H9 (cell line): ENCODE data around the gene LGALS12. TPM values are rescaled to one million over a fixed set of nuclear protein-coding genes. Genes with fewer than 3 reads are reported as not detected.

ENCODE experiments used
- DNase-seq: peaks from one replicate; pipeline ENCODE4 v3.0.0-alpha.2; 2017
- H2AFZ ChIP-seq: one replicate; pipeline ENCODE4 v1.6.1; 2013; ENCODE audit warnings: mild to moderate bottlenecking, low read length, control low read depth, moderate library complexity
- H2AK5ac ChIP-seq: 2 replicates; pipeline ENCODE4 v1.6.1; 2013; ENCODE audit warnings: low read length, control low read depth, mixed read lengths; ENCODE audit not compliant: insufficient read length
- H2BK120ac ChIP-seq: one replicate; pipeline ENCODE4 v1.6.1; 2013; ENCODE audit warnings: low read depth, mild to moderate bottlenecking, low read length, control low read depth, inconsistent platforms; ENCODE audit not compliant: poor library complexity, severe bottlenecking
- H2BK12ac ChIP-seq: 2 replicates; pipeline ENCODE4 v1.6.1; 2013; ENCODE audit warnings: low read length, control low read depth, mixed read lengths, low read depth; ENCODE audit not compliant: insufficient read length
- H2BK15ac ChIP-seq: 2 replicates; pipeline ENCODE4 v1.6.1; 2013; ENCODE audit warnings: low read depth, low read length, control low read depth
- H2BK20ac ChIP-seq: one replicate; pipeline ENCODE4 v1.6.1; 2013; ENCODE audit warnings: low read depth, mild to moderate bottlenecking, low read length, control low read depth, inconsistent platforms; ENCODE audit not compliant: poor library complexity, severe bottlenecking
- H2BK5ac ChIP-seq: 2 replicates; pipeline ENCODE4 v1.6.1; 2013; ENCODE audit warnings: low read length, control low read depth, mixed read lengths; ENCODE audit not compliant: insufficient read length
- H3K14ac ChIP-seq: 2 replicates; pipeline ENCODE4 v1.6.1; 2013; ENCODE audit warnings: low read length, control low read depth; ENCODE audit not compliant: insufficient read depth
- H3K18ac ChIP-seq: 2 replicates; pipeline ENCODE4 v1.6.1; 2013; ENCODE audit warnings: low read depth, mild to moderate bottlenecking, mixed read lengths, low read length, control low read depth; ENCODE audit not compliant: insufficient read length
- H3K23ac ChIP-seq: 2 replicates; pipeline ENCODE4 v1.6.1; 2013; ENCODE audit warnings: low read length, control low read depth, mixed read lengths, low read depth; ENCODE audit not compliant: insufficient read length
- H3K23me2 ChIP-seq: 2 replicates; pipeline ENCODE4 v1.6.1; 2013; ENCODE audit warnings: low read depth, mild to moderate bottlenecking, mixed read lengths, low read length, control low read depth; ENCODE audit not compliant: insufficient read length, poor library complexity, severe bottlenecking
- H3K27ac ChIP-seq: 2 replicates; pipeline ENCODE4 v1.5.1; 2013; ENCODE audit warnings: low read length, control low read depth, mixed read lengths, low read depth; ENCODE audit not compliant: insufficient read length
- H3K27me3 ChIP-seq: 2 replicates; pipeline ENCODE4 v1.6.1; 2013; ENCODE audit warnings: low read length, control low read depth, inconsistent platforms; ENCODE audit not compliant: insufficient read depth
- H3K4ac ChIP-seq: 2 replicates; pipeline ENCODE4 v1.6.1; 2013; ENCODE audit warnings: low read depth, mild to moderate bottlenecking, control low read depth, inconsistent platforms, low read length, moderate library complexity
- H3K4me1 ChIP-seq: 2 replicates; pipeline ENCODE4 v1.6.1; 2013; ENCODE audit warnings: low read length, control low read depth, inconsistent platforms; ENCODE audit not compliant: insufficient read depth
- H3K4me2 ChIP-seq: 2 replicates; pipeline ENCODE4 v1.6.1; 2013; ENCODE audit warnings: low read length, control low read depth, mixed read lengths; ENCODE audit not compliant: insufficient read length, insufficient read depth
- H3K56ac ChIP-seq: 2 replicates; pipeline ENCODE4 v1.6.1; 2013; ENCODE audit warnings: low read depth, mild to moderate bottlenecking, mixed read lengths, low read length, control low read depth; ENCODE audit not compliant: insufficient read length
- H3K79me1 ChIP-seq: 2 replicates; pipeline ENCODE4 v1.6.1; 2013; ENCODE audit warnings: low read depth, mild to moderate bottlenecking, moderate library complexity, low read length, control low read depth, inconsistent platforms; ENCODE audit not compliant: insufficient read depth, poor library complexity, severe bottlenecking
- H3K79me2 ChIP-seq: 2 replicates; pipeline ENCODE4 v1.6.1; 2013; ENCODE audit warnings: low read length, control low read depth, inconsistent platforms; ENCODE audit not compliant: insufficient read depth
- H3K9ac ChIP-seq: 2 replicates; pipeline ENCODE4 v1.6.1; 2013; ENCODE audit warnings: low read length, control low read depth, mixed read lengths; ENCODE audit not compliant: insufficient read length; ENCODE audit errors: extremely low read depth
- H3K9me3 ChIP-seq: one replicate; pipeline ENCODE4 v1.6.1; 2013; ENCODE audit warnings: low read depth, low read length, inconsistent platforms; ENCODE audit not compliant: control insufficient read depth
- H3T11ph ChIP-seq: one replicate; pipeline ENCODE4 v1.6.1; 2013; ENCODE audit warnings: mild to moderate bottlenecking, low read length, control low read depth, inconsistent platforms
- H4K20me1 ChIP-seq: one replicate; pipeline ENCODE4 v1.6.1; 2013; ENCODE audit not compliant: control insufficient read depth, insufficient read length, insufficient read depth
- H4K5ac ChIP-seq: 2 replicates; pipeline ENCODE4 v1.6.1; 2013; ENCODE audit warnings: low read depth, mild to moderate bottlenecking, mixed read lengths, low read length, control low read depth; ENCODE audit not compliant: insufficient read length
- H4K8ac ChIP-seq: replicated peaks from 2 replicates; pipeline ENCODE4 v1.6.1; 2013; ENCODE audit warnings: low read length, control low read depth, mixed read lengths, low read depth; ENCODE audit not compliant: insufficient read length
- H4K91ac ChIP-seq: 2 replicates; pipeline ENCODE4 v1.6.1; 2013; ENCODE audit warnings: low read depth, mild to moderate bottlenecking, moderate library complexity, mixed read lengths, low read length, control low read depth; ENCODE audit not compliant: insufficient read length
- H3K27ac Mint-ChIP-seq, 3 experiments: 2 replicates in 2 of 3; 3 replicates in 1 of 3; pipeline ENCODE4 v1.8.0; 2020 to 2021; ENCODE audit warnings: mixed read lengths in 3 of 3, mild to moderate bottlenecking in 1 of 3, moderate library complexity in 1 of 3
- H3K27me3 Mint-ChIP-seq: 2 replicates; pipeline ENCODE4 v1.8.0; 2021; ENCODE audit warnings: low read depth, mild to moderate bottlenecking, moderate library complexity, mixed read lengths
- H3K36me3 Mint-ChIP-seq, 3 experiments: 2 replicates in 2 of 3; 3 replicates in 1 of 3; pipeline ENCODE4 v1.8.0; 2020 to 2021; ENCODE audit warnings: low read depth in 3 of 3, mixed read lengths in 3 of 3; ENCODE audit not compliant: insufficient read depth in 1 of 3
- H3K4me1 Mint-ChIP-seq, 2 experiments: 2 replicates each; pipeline ENCODE4 v1.8.0; 2020; ENCODE audit warnings: mixed read lengths in 2 of 2
- H3K4me3 Mint-ChIP-seq, 2 experiments: 2 replicates in 1 of 2; 3 replicates in 1 of 2; pipeline ENCODE4 v1.8.0; 2020 to 2021; ENCODE audit warnings: mild to moderate bottlenecking in 2 of 2, mixed read lengths in 2 of 2, moderate library complexity in 1 of 2
- H3K9me3 Mint-ChIP-seq, 2 experiments: 2 replicates in 1 of 2; 3 replicates in 1 of 2; pipeline ENCODE4 v1.8.0; 2020; ENCODE audit warnings: mild to moderate bottlenecking in 2 of 2, mixed read lengths in 2 of 2, moderate library complexity in 1 of 2
- WGBS: extraction: QIAGEN DNeasy Blood & Tissue Kit; methylation state at CpG from one replicate; pipeline ENCODE4 v1.1.7; 2013; ENCODE audit warnings: missing lambda C conversion rate, low lambda C conversion rate, mixed read lengths; ENCODE audit not compliant: insufficient read length; ENCODE audit errors: extremely low coverage; 5-methylcytosine and 5-hydroxymethylcytosine counted together
- total RNA-seq: library from RNA; stranded (reverse); gene quantifications from 2 replicates; pipeline ENCODE4 v1.2.1, GENCODE V29; 2021
- TF ChIP-seq, protein P1 (sequence below): fragments of 200-600 bp; sonication (generic); conservative IDR thresholded peaks from 3 replicates; pipeline ENCODE4 v1.8.0; 2021; ENCODE audit warnings: antibody characterized with exemption, mild to moderate bottlenecking

LGALS12 gene
- total RNA-seq, 1 experiment from 2014 or later, result 1.9 TPM

- Histone ChIP-seq H4K5ac (no peak overlapping the region), H4K20me1 (no peaks in the 10 kb centered on the region), H3K4ac (no peak overlapping the region), H3K27me3 (no peaks in the 10 kb centered on the region), H3K79me1 (no peaks in the 10 kb centered on the region), H4K91ac (no peak overlapping the region), H3K14ac (no peak overlapping the region), H3K9ac (no peak overlapping the region), H2AK5ac (no peak overlapping the region), H3K23me2 (peaks cover 6% of the 10 kb centered on the region), H3T11ph (no peak overlapping the region), H2BK20ac (no peak overlapping the region), H3K56ac (no peak overlapping the region), H2BK15ac (no peak overlapping the region), H2BK12ac (no peak overlapping the region), H3K18ac (no peak overlapping the region), H4K8ac (no peak overlapping the region), H3K9me3 (no peaks in the 10 kb centered on the region), H3K4me2 (no peak overlapping the region), H2BK120ac (no peak overlapping the region), H2BK5ac (no peak overlapping the region), H3K27ac (no peak overlapping the region), H3K23ac (no peak overlapping the region), H3K4me1 (no peaks in the 10 kb centered on the region), H3K79me2 (no peaks in the 10 kb centered on the region), H2AFZ (no peak overlapping the region)
- no CpG with 5 or more reads among the region's 3 CpGs for WGBS
- Mint-ChIP-seq H3K36me3 (peaks cover 3 to 40% (median 35%) of the 10 kb centered on the region in 3 experiments; a peak in 5 of 7 replicates), H3K4me3 (no peak overlapping the region), H3K27me3 (peaks cover 2% of the 10 kb centered on the region), H3K27ac (no peak overlapping the region), H3K4me1 (peaks cover 26 to 40% of the 10 kb centered on the region in 2 experiments), H3K9me3 (peaks cover 27 to 35% of the 10 kb centered on the region in 2 experiments)
- no peak for DNase-seq
- TF ChIP-seq, protein P1, sequence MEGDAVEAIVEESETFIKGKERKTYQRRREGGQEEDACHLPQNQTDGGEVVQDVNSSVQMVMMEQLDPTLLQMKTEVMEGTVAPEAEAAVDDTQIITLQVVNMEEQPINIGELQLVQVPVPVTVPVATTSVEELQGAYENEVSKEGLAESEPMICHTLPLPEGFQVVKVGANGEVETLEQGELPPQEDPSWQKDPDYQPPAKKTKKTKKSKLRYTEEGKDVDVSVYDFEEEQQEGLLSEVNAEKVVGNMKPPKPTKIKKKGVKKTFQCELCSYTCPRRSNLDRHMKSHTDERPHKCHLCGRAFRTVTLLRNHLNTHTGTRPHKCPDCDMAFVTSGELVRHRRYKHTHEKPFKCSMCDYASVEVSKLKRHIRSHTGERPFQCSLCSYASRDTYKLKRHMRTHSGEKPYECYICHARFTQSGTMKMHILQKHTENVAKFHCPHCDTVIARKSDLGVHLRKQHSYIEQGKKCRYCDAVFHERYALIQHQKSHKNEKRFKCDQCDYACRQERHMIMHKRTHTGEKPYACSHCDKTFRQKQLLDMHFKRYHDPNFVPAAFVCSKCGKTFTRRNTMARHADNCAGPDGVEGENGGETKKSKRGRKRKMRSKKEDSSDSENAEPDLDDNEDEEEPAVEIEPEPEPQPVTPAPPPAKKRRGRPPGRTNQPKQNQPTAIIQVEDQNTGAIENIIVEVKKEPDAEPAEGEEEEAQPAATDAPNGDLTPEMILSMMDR, result no peak
Measured at GRCh38 chr11:63485777-63486176, 20.1 kb upstream of the LGALS12 start.
